Pancreas (tissue), 10 donors: ENCODE measurements around the gene ANXA1. TPM values are rescaled to one million over a fixed set of nuclear protein-coding genes. Genes with fewer than 3 reads are reported as not detected.

Experiments
- ATAC-seq, 4 donors: fragments of 200-7000 bp; cut with Tn5 transposase; one replicate each; pipeline versions ENCODE4 v1.8.0 to v1.9.1; 2020; ENCODE audit warnings: mild to moderate bottlenecking in 4 of 4, moderate library complexity in 4 of 4
- DNase-seq, 6 donors: peaks; one replicate each; pipeline ENCODE4 v3.0.0-alpha.2; 2020
- FAIRE-seq: peaks from 2 replicates; lab custom pipeline; 2012; peaks lifted over from hg19 to GRCh38; lab: Jason Lieb, UNC
- H3K27ac ChIP-seq, 4 donors: fragments of 200-600 bp; sonication (generic); 1 replicate in 3 of 4; 2 replicates in 1 of 4; pipeline versions ENCODE4 v1.5.0 to v1.8.0; 2020
- H3K27me3 ChIP-seq, 4 donors: fragments of 200-600 bp; one replicate each; pipeline ENCODE4 v1.8.0; 2021
- H3K36me3 ChIP-seq, 3 donors: fragments of 200-600 bp; sonication (generic) in 1 of 3; one replicate each; pipeline versions ENCODE4 v1.5.0 to v1.8.0; 2020 to 2021
- H3K4me1 ChIP-seq, 3 donors: fragments of 200-600 bp; one replicate each; pipeline ENCODE4 v1.8.0; 2021
- H3K4me3 ChIP-seq, 4 donors: fragments of 200-600 bp; sonication (generic) in 2 of 4; one replicate each; pipeline versions ENCODE4 v1.5.0 to v1.8.0; 2020 to 2021
- H3K9me3 ChIP-seq, 4 donors: fragments of 200-600 bp; one replicate each; pipeline ENCODE4 v1.8.0; 2021
- WGBS, 2 donors: extraction: QIAGEN DNeasy Blood & Tissue Kit; methylation state at CpG; one replicate each; pipeline ENCODE4 v1.1.7; 2013; 5-methylcytosine and 5-hydroxymethylcytosine counted together
- intact Hi-C, 3 donors: fragments of 100-400 bp; cut with DNase I; formaldehyde crosslinking; loops; one replicate each; pipeline versions ENCODE4 v1.11.1 to v1.14.2; 2022
- polyA plus RNA-seq, 2 donors: library from polyadenylated mRNA; stranded (reverse); fragments of 200-250 nt; gene quantifications; one replicate each; pipeline ENCODE4 v1.2.3, GENCODE V29; 2013
- total RNA-seq, 6 donors: library from RNA; stranded (reverse); fragmentation: NEBNext Ultra II Directional in 4 of 6; extraction: Animal tissue kit (Norgen Biotek cat#: 25700) in 4 of 6; gene quantifications; one replicate each; pipeline versions ENCODE4 v1.2.1 to v1.2.4, GENCODE V29; 2021 to 2023
- TF ChIP-seq, protein P1 (sequence below), 4 donors: fragments of 200-600 bp; sonication (generic) in 3 of 4; IDR thresholded peaks; one replicate each; pipeline versions ENCODE4 v1.5.0 to v1.8.0; 2021; ENCODE audit warnings: antibody characterized with exemption in 4 of 4
- donor health status: healthy with polysubstance abuse.
- donor health status: DM: no; HTN: no; CAD: no; lungs with moderate emphysema.
- donor health status: DM: no; HTN: no; CAD: no.
- donor health status: control.
- donor health status: control.
- donor health status: Bipolar disorder and iron deficiency.
- donor health status: DM: yes; HTN: yes; CAD: no.
- donor health status: DM: no; HTN: no; CAD: no.
- donor health status: DM: no; HTN: no; CAD: no.
- donor health status: DM: yes; HTN: yes; CAD: no.

ANXA1 gene
- total and polyA plus RNA-seq, 8 donors, result 4.6 to 36.6 (median 27.6) TPM

DNA sequence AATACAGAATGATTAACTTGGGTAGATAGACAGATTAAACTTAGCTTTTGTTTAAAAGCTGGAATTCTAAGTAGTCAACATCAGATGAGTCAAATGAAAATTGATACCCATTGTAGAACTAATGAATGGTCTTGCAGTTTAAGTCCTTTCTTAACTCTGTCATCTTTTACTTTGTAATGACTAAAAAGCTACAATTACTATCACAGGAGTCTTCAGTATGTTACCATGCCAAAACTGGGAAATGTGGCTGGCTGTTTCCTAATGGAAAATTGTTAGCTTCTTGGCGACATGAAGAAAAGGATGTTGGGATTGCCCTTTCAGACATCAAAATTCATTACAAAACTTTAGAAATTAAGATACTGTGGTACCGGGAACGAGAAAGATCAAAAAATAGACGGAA is 20.2 kb upstream of the ANXA1 start:
- TF ChIP-seq, protein P1, sequence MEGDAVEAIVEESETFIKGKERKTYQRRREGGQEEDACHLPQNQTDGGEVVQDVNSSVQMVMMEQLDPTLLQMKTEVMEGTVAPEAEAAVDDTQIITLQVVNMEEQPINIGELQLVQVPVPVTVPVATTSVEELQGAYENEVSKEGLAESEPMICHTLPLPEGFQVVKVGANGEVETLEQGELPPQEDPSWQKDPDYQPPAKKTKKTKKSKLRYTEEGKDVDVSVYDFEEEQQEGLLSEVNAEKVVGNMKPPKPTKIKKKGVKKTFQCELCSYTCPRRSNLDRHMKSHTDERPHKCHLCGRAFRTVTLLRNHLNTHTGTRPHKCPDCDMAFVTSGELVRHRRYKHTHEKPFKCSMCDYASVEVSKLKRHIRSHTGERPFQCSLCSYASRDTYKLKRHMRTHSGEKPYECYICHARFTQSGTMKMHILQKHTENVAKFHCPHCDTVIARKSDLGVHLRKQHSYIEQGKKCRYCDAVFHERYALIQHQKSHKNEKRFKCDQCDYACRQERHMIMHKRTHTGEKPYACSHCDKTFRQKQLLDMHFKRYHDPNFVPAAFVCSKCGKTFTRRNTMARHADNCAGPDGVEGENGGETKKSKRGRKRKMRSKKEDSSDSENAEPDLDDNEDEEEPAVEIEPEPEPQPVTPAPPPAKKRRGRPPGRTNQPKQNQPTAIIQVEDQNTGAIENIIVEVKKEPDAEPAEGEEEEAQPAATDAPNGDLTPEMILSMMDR (IDR thresholded peaks at IDR 0.05), result no peak
- DNase-seq, result no peak
- Histone ChIP-seq H3K36me3 (no peaks in the 10 kb centered on the region), H3K27me3 (no peaks in the 10 kb centered on the region), H3K27ac (peak overlapping the region; percentile 40 to 89 (median 69)), H3K4me3 (peak overlapping the region in 1 of 4 donors; percentile 46), H3K4me1 (peaks cover 0 to 14% (median 8%) of the 10 kb centered on the region in 3 donors), H3K9me3 (no peaks in the 10 kb centered on the region)
- intact Hi-C loops, result no loop called here
- FAIRE-seq, result no peak
- ATAC-seq, result no peak
- 59 to 83% methylated on average over 4 of the region's 4 CpGs for WGBS, 2 donors

DNA sequence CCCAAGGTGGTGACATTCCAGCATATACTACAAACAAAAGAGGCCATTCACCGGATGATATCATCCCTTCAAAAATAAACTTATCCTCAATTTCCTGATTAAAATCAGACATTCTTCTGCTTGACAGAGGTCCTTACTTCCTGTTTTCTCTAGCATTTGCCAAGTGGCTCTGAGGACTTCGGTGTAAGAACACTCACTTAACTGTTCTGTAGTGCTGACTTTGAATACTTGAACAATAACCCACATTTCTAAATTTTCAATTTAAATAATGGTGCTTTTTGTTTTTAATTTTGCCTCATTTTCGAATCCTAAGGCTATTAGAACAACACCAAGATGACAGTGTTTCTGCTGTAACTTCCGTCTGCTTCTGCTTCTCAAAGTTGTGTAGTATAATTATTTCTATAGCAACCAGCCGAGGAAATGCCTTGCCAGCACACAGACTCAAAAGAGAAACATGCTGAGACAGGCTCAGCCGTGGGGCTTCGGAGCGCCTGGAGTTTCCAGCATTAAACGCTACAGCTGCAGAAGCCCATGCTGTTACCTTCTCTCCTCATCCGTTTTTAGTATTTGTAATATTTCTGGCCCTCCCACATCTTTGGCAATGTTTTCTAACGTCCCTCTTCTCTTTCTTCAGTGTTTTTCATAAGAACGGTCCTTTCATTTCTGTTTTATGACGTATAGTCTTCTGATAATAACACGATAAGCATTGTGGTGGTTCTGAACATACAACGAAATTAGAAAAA is 19.5 kb upstream of the ANXA1 start:
- peak; percentile 92 for FAIRE-seq
- WGBS, 2 donors, result 1 to 3% methylated on average over 15 of the region's 15 CpGs
- H3K27ac ChIP-seq, result peak overlapping the region; percentile 40 to 89 (median 69)
- peak; percentile 88 to 94 (median 94) for ATAC-seq
- no peaks in the 10 kb centered on the region for H3K9me3 ChIP-seq
- TF ChIP-seq, protein P1 (IDR thresholded peaks at IDR 0.05), result no peak
- no peaks in the 10 kb centered on the region for H3K27me3 ChIP-seq
- intact Hi-C loops, result no loop called here
- H3K36me3 ChIP-seq, result no peaks in the 10 kb centered on the region
- H3K4me1 ChIP-seq, result peaks cover 0 to 14% (median 8%) of the 10 kb centered on the region in 3 donors
- H3K4me3 ChIP-seq, result peak overlapping the region; percentile 9 to 46 (median 28)
- peak in 5 of 6 donors; percentile 35 to 67 (median 49) for DNase-seq

DNA sequence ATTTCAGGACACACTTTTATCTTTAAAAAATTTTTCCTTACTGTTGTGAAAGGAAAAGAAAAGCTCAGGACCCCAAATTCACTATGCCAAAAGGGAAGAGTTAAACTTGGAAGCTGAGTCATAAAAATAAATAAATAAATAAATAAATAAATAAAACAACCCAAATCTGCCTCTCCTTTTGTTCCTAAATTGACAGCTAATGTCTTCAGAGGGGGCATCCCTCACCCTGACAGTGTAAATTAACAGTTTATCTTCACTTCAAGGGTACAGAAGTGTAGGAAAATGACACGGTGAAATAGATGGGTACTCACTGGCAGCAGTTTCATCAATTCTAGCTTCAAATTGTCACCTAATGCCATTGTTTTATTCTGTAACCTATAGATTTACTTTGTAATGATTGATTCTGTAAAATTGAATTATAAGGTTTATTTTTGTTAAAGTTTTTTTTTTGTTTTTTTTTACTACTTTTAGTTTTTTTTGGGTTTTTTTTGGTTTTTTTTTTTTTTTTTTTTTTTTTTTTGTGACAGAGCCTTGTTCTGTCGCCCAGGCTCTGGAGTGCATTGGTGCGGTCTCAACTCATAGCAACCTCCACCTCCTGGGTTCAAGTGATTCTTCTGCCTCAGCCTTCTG is 18.5 kb upstream of the ANXA1 start:
- DNase-seq, result no peak
- H3K27ac ChIP-seq, result peak overlapping the region in 3 of 4 donors; percentile 51 to 89 (median 87)
- peaks cover 0 to 19% (median 13%) of the 10 kb centered on the region in 3 donors for H3K4me1 ChIP-seq
- H3K27me3 ChIP-seq, result no peaks in the 10 kb centered on the region
- H3K4me3 ChIP-seq, result peak overlapping the region in 1 of 4 donors; percentile 46
- WGBS, 2 donors, result 81 to 87% methylated on average over 3 of the region's 3 CpGs
- TF ChIP-seq, protein P1 (IDR thresholded peaks at IDR 0.05), result no peak
- no peaks in the 10 kb centered on the region for H3K9me3 ChIP-seq
- FAIRE-seq, result no peak
- intact Hi-C loops, result no loop called here
- H3K36me3 ChIP-seq, result no peaks in the 10 kb centered on the region
- ATAC-seq, result no peak

DNA sequence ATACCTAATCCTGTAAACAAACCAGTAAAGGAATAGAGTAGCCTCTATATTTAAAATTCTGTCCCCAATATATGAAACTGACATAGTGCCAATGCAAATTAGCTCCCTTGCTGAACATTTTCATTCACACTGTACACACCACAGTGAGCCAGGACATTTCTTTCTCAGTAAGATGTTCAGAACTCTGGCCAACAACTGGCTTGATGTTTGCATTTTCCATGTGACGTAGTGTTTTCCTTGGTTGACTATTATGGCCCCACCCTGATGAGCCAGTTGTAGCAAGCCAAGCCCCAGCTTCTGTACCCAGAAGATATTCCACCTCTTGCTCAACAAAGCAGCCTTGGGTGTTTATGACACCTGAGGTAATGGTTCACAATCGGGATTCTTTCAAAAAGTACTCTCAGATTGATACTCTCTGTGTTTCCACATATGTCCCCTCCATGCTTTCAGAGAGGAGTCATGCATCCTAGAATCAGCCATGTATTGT is 17.7 kb upstream of the ANXA1 start:
- DNase-seq (no peak), FAIRE-seq (no peak), ATAC-seq (no peak)
- H3K27ac ChIP-seq, result peak overlapping the region in 2 of 4 donors; percentile 5 to 87
- no peaks in the 10 kb centered on the region for H3K27me3 ChIP-seq
- intact Hi-C loops, result no loop called here
- WGBS, 2 donors, result 75% methylated on average over 2 of the region's 2 CpGs
- no peaks in the 10 kb centered on the region for H3K9me3 ChIP-seq
- peaks cover 0 to 19% (median 13%) of the 10 kb centered on the region in 3 donors for H3K4me1 ChIP-seq
- TF ChIP-seq, protein P1 (IDR thresholded peaks at IDR 0.05), result no peak
- H3K36me3 ChIP-seq, result no peaks in the 10 kb centered on the region
- H3K4me3 ChIP-seq, result no peak overlapping the region
